Psoas muscle (tissue), 8 donors: ENCODE data around the gene LITAFD. TPM values are rescaled to one million over a fixed set of nuclear protein-coding genes. Genes with fewer than 3 reads are reported as not detected.

ENCODE experiments used
- ATAC-seq, 4 donors: fragments of 200-7000 bp; cut with Tn5 transposase; one replicate each; pipeline ENCODE4 v1.9.1; 2020; ENCODE audit warnings: moderate library complexity in 3 of 4, mild to moderate bottlenecking in 2 of 4
- DNase-seq, 2 donors: peaks; one replicate each; pipeline ENCODE4 v3.0.0-alpha.2; 2020
- H3K27ac ChIP-seq: fragments of 200-600 bp; one replicate; pipeline ENCODE4 v1.8.0; 2022
- H3K27me3 ChIP-seq, 3 donors: fragments of 200-600 bp in 1 of 3; one replicate each; pipeline versions ENCODE4 v1.6.1 to v1.8.0; 2013 to 2022; ENCODE audit warnings: low read length in 2 of 3, mild to moderate bottlenecking in 2 of 3, moderate library complexity in 1 of 3; ENCODE audit not compliant: insufficient read depth in 3 of 3
- H3K36me3 ChIP-seq, 2 donors: fragments of 200-600 bp in 1 of 2; one replicate each; pipeline versions ENCODE4 v1.6.1 to v1.8.0; 2013 to 2022; ENCODE audit warnings: low read depth in 1 of 2, mild to moderate bottlenecking in 1 of 2, moderate library complexity in 1 of 2; ENCODE audit not compliant: insufficient read depth in 1 of 2
- H3K4me1 ChIP-seq: fragments of 200-600 bp; one replicate; pipeline ENCODE4 v1.8.0; 2022
- H3K4me3 ChIP-seq: fragments of 200-600 bp; one replicate; pipeline ENCODE4 v1.8.0; 2022; ENCODE audit warnings: mild to moderate bottlenecking
- H3K9me3 ChIP-seq: fragments of 200-600 bp; one replicate; pipeline ENCODE4 v1.8.0; 2022
- WGBS, 3 donors: extraction: QIAGEN DNeasy Blood & Tissue Kit; methylation state at CpG; one replicate each; pipeline versions ENCODE4 v1.1.6 to v1.1.7; 2013; 5-methylcytosine and 5-hydroxymethylcytosine counted together
- intact Hi-C, 2 donors: fragments of 100-400 bp; cut with DNase I; formaldehyde crosslinking; loops; one replicate each; pipeline versions ENCODE4 v1.11.0 to v1.14.2; 2022
- polyA plus RNA-seq, 3 donors: library from polyadenylated mRNA; stranded (reverse); fragments of 200-250 nt; gene quantifications; one replicate each; pipeline ENCODE4 v1.2.3, GENCODE V29; 2013
- total RNA-seq, 4 donors: library from RNA; stranded (reverse); fragmentation: NEBNext Ultra II Directional in 2 of 4; extraction: Animal tissue kit (Norgen Biotek cat#: 25700) in 2 of 4; gene quantifications; one replicate each; pipeline versions ENCODE4 v1.2.1 to v1.2.4, GENCODE V29; 2021 to 2023
- TF ChIP-seq, protein P1 (sequence below): fragments of 200-600 bp; IDR thresholded peaks from one replicate; pipeline ENCODE4 v1.8.0; 2022; ENCODE audit warnings: antibody characterized with exemption
- donor health status: healthy with polysubstance abuse.
- donor health status: DM: no; HTN: no; CAD: no; lungs with moderate emphysema.
- donor health status: Bipolar disorder and iron deficiency.
- donor health status: healthy.
- donor health status: DM: yes; HTN: yes; CAD: no.
- donor health status: DM: no; HTN: no; CAD: no.
- donor health status: DM: no; HTN: no; CAD: no.
- donor health status: DM: yes; HTN: yes; CAD: no.

LITAFD gene
- total and polyA plus RNA-seq, 7 donors, result not detected

DNA sequence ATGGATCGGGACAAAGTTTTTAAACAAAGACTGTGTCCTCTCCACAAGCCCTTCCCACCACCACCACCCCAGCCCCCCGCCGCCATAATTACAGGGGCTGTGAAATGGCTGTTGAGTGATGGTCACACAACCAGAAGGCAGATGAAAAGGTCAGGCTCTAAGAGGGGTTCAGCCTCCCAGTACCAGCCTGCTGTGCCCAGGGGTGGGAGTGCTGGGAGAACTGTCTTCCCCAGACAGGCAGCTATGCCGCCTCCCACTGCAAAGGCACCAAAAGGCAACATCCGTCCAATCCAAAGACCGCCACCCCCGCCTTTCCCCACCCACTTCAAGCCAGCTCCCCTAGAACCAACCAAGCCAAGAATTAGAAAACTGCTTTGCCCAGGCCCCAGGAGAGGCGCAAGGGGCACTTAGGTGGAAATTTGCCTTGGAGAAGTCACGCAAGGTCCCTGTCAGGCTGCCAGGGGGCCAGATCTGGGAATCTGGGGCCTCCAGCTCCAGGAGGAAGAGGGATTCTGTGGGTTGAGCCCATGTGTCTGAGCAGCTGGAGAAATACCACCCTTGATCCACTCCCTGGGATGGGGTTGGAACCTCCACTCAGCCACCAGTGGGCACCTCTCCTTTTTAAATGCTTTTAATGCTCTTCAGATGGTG is 27.7 kb upstream of the LITAFD start:
- Histone ChIP-seq H3K27ac (no peak overlapping the region), H3K36me3 (peaks cover 4 to 66% of the 10 kb centered on the region in 2 donors), H3K27me3 (no peaks in the 10 kb centered on the region), H3K4me3 (no peak overlapping the region), H3K9me3 (no peaks in the 10 kb centered on the region), H3K4me1 (no peaks in the 10 kb centered on the region)
- DNase-seq (no peak), ATAC-seq (no peak)
- 91 to 93% (median 93%) methylated on average over 9 of the region's 9 CpGs for WGBS, 3 donors
- intact Hi-C loops, result no loop called here
- TF ChIP-seq, protein P1, sequence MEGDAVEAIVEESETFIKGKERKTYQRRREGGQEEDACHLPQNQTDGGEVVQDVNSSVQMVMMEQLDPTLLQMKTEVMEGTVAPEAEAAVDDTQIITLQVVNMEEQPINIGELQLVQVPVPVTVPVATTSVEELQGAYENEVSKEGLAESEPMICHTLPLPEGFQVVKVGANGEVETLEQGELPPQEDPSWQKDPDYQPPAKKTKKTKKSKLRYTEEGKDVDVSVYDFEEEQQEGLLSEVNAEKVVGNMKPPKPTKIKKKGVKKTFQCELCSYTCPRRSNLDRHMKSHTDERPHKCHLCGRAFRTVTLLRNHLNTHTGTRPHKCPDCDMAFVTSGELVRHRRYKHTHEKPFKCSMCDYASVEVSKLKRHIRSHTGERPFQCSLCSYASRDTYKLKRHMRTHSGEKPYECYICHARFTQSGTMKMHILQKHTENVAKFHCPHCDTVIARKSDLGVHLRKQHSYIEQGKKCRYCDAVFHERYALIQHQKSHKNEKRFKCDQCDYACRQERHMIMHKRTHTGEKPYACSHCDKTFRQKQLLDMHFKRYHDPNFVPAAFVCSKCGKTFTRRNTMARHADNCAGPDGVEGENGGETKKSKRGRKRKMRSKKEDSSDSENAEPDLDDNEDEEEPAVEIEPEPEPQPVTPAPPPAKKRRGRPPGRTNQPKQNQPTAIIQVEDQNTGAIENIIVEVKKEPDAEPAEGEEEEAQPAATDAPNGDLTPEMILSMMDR, result no peak

DNA sequence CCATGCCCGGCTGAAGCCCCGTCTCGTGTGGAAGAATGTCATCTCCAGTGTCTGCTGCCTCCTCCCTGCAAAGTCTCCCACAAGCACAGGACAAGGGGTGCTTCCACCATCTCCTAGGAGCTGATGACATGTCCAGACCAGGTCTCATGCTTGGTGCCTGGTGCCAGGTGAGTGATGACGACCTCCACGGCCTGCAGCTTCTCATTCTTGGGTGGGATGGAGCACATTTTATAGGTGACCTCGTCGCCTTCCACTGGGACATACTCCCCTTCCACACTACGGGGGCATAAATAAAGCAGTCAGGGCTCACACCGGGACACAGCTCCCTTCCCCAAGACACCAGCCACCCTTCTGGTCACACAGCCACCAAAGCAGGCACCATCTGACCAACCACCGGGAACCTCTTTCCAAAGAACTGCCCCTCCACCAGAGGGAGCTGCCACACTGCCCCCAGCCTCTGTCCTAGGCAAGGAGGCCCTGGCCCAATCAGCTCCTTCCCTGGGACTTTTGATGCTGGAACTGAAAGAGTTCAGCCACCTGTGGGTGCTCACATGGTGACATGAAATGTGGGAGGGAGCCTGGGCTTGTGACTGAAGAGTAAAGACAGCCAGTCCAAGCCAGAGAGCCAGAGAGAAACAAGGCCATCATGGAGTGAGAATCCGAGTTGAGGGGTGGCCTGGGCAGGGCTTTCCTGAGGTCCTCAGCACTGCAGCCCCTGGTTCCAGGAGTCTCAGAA is 26.9 kb upstream of the LITAFD start:
- no peak overlapping the region for H3K27ac ChIP-seq
- intact Hi-C loops, result no loop called here
- H3K4me1 ChIP-seq, result no peaks in the 10 kb centered on the region
- DNase-seq (no peak), ATAC-seq (no peak)
- no peak overlapping the region for H3K4me3 ChIP-seq
- H3K9me3 ChIP-seq, result no peaks in the 10 kb centered on the region
- WGBS, 3 donors, result 88 to 94% (median 90%) methylated on average over 11 of the region's 11 CpGs
- no peaks in the 10 kb centered on the region for H3K27me3 ChIP-seq
- peaks cover 4 to 58% of the 10 kb centered on the region in 2 donors for H3K36me3 ChIP-seq
- TF ChIP-seq, protein P1, result no peak

DNA sequence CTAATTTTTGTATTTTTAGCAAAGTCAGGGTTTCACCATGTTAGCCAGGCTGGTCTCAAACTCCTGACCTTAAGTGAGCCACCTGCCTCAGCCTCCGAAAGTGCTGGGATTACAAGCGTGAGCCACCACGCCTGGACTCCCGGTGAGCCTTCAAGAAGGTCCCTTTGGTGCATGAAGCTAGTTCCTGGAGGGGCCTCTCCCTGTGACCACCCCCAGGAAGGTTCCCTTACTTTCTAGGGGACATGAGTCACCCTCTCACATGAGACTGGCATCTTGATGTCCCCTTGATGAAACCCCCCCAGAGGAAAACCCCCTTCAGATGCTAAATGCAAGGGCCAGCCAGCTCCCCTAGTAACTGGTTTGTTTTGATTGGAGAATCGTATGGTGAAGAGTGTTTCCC is 26.2 kb upstream of the LITAFD start:
- DNase-seq (no peak), ATAC-seq (no peak)
- H3K4me3 ChIP-seq, result no peak overlapping the region
- no peaks in the 10 kb centered on the region for H3K27me3 ChIP-seq
- H3K27ac ChIP-seq, result no peak overlapping the region
- peaks cover 4 to 50% of the 10 kb centered on the region in 2 donors for H3K36me3 ChIP-seq
- 52 to 70% (median 68%) methylated on average over 5 of the region's 5 CpGs for WGBS, 3 donors
- no peaks in the 10 kb centered on the region for H3K4me1 ChIP-seq
- no peaks in the 10 kb centered on the region for H3K9me3 ChIP-seq
- TF ChIP-seq, protein P1, result no peak
- intact Hi-C loops, result no loop called here

DNA sequence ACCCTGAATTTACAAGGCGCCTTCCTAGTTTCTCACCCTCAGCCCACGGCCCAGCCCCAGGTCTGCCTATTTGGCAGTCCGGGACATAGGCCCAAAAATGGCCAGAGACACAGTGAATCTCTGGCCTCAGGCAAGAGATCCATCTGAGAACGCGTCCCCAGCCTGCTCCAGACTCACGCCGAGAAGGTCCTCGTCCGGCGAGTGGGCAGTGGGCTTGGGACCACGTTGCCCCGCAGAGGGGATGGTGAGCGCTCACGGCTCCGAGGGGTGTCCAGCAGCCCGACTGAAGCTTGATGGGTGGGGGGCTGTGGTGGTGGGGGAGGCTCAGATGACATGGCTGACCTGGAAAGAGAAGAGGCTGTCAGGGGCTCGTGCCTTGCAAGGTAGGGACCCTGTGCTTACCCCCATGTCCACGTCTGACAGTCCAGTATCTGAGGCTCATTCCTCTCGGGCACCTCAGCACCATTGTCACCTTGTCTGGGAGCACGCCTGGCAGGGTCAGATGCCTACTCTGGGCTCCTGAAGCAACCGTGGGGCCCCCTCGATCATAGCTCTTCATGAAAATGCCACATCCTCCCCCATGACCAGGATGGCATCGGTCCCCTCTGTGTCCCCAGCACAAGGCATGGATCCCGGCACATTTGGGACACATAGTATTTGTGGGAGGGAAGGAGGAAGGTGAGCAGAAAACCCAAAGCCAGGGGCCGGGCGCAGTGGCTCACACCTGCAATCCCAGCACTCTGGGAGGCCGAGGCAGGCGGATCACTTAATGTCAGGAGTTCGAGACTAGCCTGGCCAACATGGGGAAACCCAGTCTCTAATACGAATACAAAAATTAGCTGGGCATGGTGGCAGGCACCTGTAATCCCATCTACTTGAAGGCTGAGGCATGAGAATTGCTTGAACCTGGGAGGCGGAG is 22.9 kb upstream of the LITAFD start:
- intact Hi-C loops, result no loop called here
- Histone ChIP-seq H3K27me3 (peaks cover 0 to 5% (median 0%) of the 10 kb centered on the region in 3 donors), H3K4me3 (no peak overlapping the region), H3K36me3 (peaks cover 4 to 26% of the 10 kb centered on the region in 2 donors), H3K4me1 (peaks cover 2% of the 10 kb centered on the region), H3K27ac (no peak overlapping the region), H3K9me3 (no peaks in the 10 kb centered on the region)
- no peak for ATAC-seq
- peak in 1 of 2 donors; percentile 46 for DNase-seq
- WGBS, 3 donors, result 88 to 91% (median 90%) methylated on average over 31 of the region's 31 CpGs
- TF ChIP-seq, protein P1, result no peak
